ENCODE measurements around the gene RAB34.

RAB34 gene

DNA sequence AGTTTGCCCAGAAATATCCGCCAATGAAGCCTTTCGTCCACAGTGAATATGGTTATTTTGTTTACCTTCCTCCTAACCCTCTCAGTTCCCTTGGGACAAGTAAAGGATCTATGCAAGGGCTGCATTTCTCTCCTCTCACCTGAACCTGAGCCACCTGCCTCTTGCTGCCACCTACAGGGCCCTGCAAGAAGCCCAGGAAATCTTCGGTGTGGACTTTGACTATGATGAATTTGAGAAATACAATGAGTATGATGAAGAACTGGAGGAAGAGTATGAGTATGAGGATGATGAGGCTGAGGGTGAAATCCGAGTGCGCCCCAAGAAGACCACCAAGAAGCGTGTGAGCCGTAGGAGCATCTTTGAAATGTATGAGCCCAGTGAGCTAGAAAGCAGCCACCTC lies 41.7 kb downstream of the RAB34 start:
- H3K9ac ChIP-seq (ENCODE audit: low read length), result no peak overlapping the region
- H3K27me3 ChIP-seq (ENCODE audit: low read length), result no peaks in the 10 kb centered on the region
- H3K4me2 ChIP-seq (ENCODE audit: low read depth, low read length, poor library complexity, severe bottlenecking), result no peak overlapping the region
- H3K4me3 ChIP-seq (ENCODE audit: insufficient read depth, low read length, poor library complexity, severe bottlenecking), result no peak overlapping the region
- H3K9me3 ChIP-seq (ENCODE audit: insufficient read depth, low read length), result no peaks in the 10 kb centered on the region
- H3K9me2 ChIP-seq (replicated peaks; ENCODE audit: insufficient read depth, low read length), result no peaks in the 10 kb centered on the region
- no peak for TF ChIP-seq EZH2phosphoT487 (conservative IDR thresholded peaks at IDR 0.05; ENCODE audit: low read length)
- TF ChIP-seq, protein P1, sequence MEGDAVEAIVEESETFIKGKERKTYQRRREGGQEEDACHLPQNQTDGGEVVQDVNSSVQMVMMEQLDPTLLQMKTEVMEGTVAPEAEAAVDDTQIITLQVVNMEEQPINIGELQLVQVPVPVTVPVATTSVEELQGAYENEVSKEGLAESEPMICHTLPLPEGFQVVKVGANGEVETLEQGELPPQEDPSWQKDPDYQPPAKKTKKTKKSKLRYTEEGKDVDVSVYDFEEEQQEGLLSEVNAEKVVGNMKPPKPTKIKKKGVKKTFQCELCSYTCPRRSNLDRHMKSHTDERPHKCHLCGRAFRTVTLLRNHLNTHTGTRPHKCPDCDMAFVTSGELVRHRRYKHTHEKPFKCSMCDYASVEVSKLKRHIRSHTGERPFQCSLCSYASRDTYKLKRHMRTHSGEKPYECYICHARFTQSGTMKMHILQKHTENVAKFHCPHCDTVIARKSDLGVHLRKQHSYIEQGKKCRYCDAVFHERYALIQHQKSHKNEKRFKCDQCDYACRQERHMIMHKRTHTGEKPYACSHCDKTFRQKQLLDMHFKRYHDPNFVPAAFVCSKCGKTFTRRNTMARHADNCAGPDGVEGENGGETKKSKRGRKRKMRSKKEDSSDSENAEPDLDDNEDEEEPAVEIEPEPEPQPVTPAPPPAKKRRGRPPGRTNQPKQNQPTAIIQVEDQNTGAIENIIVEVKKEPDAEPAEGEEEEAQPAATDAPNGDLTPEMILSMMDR (IDR thresholded peaks at IDR 0.05; ENCODE audit: insufficient read depth, low read length, poor library complexity, severe bottlenecking), result peak; percentile 53
- no peaks in the 10 kb centered on the region for H3K79me2 ChIP-seq (ENCODE audit: insufficient read depth, low read length)
- no peak overlapping the region for H3K27ac ChIP-seq (ENCODE audit: low read depth, low read length)
- H2AFZ ChIP-seq (ENCODE audit: low read depth, low read length, severe bottlenecking), result no peak overlapping the region
- H3K36me3 ChIP-seq (ENCODE audit: low read length), result peaks cover 25% of the 10 kb centered on the region
- H3F3A ChIP-seq (ENCODE audit: insufficient read depth), result no peaks in the 10 kb centered on the region
- H4K20me1 ChIP-seq (ENCODE audit: low read depth, low read length), result no peaks in the 10 kb centered on the region

DNA sequence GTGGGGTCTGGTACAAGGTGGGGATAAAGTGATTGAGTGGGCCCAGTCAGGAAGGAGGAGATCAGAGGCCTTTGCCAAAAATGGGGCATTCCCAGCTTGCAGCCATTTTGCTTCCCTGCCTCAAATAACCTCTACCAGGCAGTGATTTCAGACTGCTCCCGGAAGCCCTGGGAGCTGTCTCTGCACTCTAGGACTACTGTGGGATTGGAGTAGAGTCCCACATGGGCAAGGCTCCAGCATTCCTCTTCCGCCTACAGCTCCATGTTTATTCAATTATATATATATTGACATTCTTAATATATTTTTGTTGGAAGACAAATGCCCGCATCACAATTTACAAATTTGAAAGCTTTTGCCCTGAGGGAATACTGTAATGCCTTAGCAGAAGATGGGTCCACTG lies 42.2 kb downstream of the RAB34 start:
- Histone ChIP-seq H3K4me2 (ENCODE audit: low read depth, low read length, poor library complexity, severe bottlenecking) (no peak overlapping the region), H3K79me2 (ENCODE audit: insufficient read depth, low read length) (no peaks in the 10 kb centered on the region), H3K9ac (ENCODE audit: low read length) (no peak overlapping the region), H3K36me3 (ENCODE audit: low read length) (peaks cover 23% of the 10 kb centered on the region), H3K27me3 (ENCODE audit: low read length) (no peaks in the 10 kb centered on the region), H3K9me3 (ENCODE audit: insufficient read depth, low read length) (no peaks in the 10 kb centered on the region), H3K9me2 (replicated peaks; ENCODE audit: insufficient read depth, low read length) (no peaks in the 10 kb centered on the region), H2AFZ (ENCODE audit: low read depth, low read length, severe bottlenecking) (no peak overlapping the region), H3F3A (ENCODE audit: insufficient read depth) (no peaks in the 10 kb centered on the region), H3K4me3 (ENCODE audit: insufficient read depth, low read length, poor library complexity, severe bottlenecking) (no peak overlapping the region), H4K20me1 (ENCODE audit: low read depth, low read length) (no peaks in the 10 kb centered on the region), H3K27ac (ENCODE audit: low read depth, low read length) (no peak overlapping the region)
- TF ChIP-seq EZH2phosphoT487 (conservative IDR thresholded peaks at IDR 0.05; ENCODE audit: low read length), result no peak
- TF ChIP-seq, protein P1 (IDR thresholded peaks at IDR 0.05; ENCODE audit: insufficient read depth, low read length, poor library complexity, severe bottlenecking), result no peak

DNA sequence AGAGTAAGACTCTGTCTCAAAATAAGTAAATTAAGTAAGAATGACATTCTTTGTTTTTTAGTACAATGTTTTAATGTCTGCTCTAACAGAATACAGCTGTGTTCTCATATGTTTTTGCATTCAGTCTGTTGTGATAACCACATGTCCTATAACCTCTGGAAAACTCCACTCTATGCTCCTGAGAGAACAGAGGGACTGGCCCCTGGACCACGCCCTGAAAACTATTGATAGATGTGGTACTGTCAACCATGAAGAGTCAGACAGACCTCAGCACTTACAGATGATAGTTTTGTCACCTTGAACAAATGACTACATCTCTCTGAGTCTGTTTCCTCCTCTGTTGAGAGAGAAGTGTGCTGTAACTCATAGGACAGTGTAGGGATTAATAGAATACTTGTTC lies 47.8 kb downstream of the RAB34 start:
- Histone ChIP-seq H3K27ac (ENCODE audit: low read depth, low read length) (no peak overlapping the region), H3K36me3 (ENCODE audit: low read length) (peaks cover 12% of the 10 kb centered on the region; the same call in 1 of the 2 replicates), H3K27me3 (ENCODE audit: low read length) (no peaks in the 10 kb centered on the region), H3K9me2 (replicated peaks; ENCODE audit: insufficient read depth, low read length) (no peaks in the 10 kb centered on the region), H3F3A (ENCODE audit: insufficient read depth) (no peaks in the 10 kb centered on the region), H3K9ac (ENCODE audit: low read length) (no peak overlapping the region), H4K20me1 (ENCODE audit: low read depth, low read length) (no peaks in the 10 kb centered on the region), H3K9me3 (ENCODE audit: insufficient read depth, low read length) (no peaks in the 10 kb centered on the region), H3K79me2 (ENCODE audit: insufficient read depth, low read length) (peaks cover 41% of the 10 kb centered on the region), H3K4me3 (ENCODE audit: insufficient read depth, low read length, poor library complexity, severe bottlenecking) (no peak overlapping the region), H3K4me2 (ENCODE audit: low read depth, low read length, poor library complexity, severe bottlenecking) (no peak overlapping the region), H2AFZ (ENCODE audit: low read depth, low read length, severe bottlenecking) (no peak overlapping the region)
- TF ChIP-seq, protein P1 (IDR thresholded peaks at IDR 0.05; ENCODE audit: insufficient read depth, low read length, poor library complexity, severe bottlenecking), result no peak
- no peak for TF ChIP-seq EZH2phosphoT487 (conservative IDR thresholded peaks at IDR 0.05; ENCODE audit: low read length)

Measured in SU-DHL-6 (cell line).